ENCODE data around the gene CIDEA.

Gene CIDEA

GRCh38 chr18:12245793-12246135 lies 8.4 kb upstream of the CIDEA start:
- Histone ChIP-seq H3K9me2 (replicated peaks; ENCODE audit: insufficient read depth, low read length) (no peaks in the 10 kb centered on the region), H4K20me1 (ENCODE audit: insufficient read depth, low read length) (no peaks in the 10 kb centered on the region), H3K36me3 (replicated peaks; ENCODE audit: insufficient read depth, low read length) (no peaks in the 10 kb centered on the region), H3K4me1 (ENCODE audit: low read length) (no peaks in the 10 kb centered on the region), H3K4me3 (ENCODE audit: low read length) (no peak overlapping the region), H3F3A (ENCODE audit: insufficient read depth, low read length) (no peaks in the 10 kb centered on the region), H3K79me2 (ENCODE audit: low read length) (no peaks in the 10 kb centered on the region), H3K4me2 (ENCODE audit: low read depth, low read length) (no peak overlapping the region), H2AFZ (ENCODE audit: low read length) (no peak overlapping the region), H3K27me3 (replicated peaks; ENCODE audit: insufficient read depth, low read length) (no peaks in the 10 kb centered on the region), H3K9me3 (replicated peaks; ENCODE audit: insufficient read depth, low read length) (no peaks in the 10 kb centered on the region), H3K9ac (ENCODE audit: low read length) (no peak overlapping the region), H3K27ac (ENCODE audit: low read length) (no peak overlapping the region)
- TF ChIP-seq CTCF (IDR thresholded peaks at IDR 0.05; ENCODE audit: low read length) (no peak), EZH2 (optimal IDR thresholded peaks at IDR 0.05; ENCODE audit: low read depth, low read length) (no peak), EZH2phosphoT487 (IDR thresholded peaks at IDR 0.05; ENCODE audit: low read length) (no peak)
- no peak for DNase-seq

DNA sequence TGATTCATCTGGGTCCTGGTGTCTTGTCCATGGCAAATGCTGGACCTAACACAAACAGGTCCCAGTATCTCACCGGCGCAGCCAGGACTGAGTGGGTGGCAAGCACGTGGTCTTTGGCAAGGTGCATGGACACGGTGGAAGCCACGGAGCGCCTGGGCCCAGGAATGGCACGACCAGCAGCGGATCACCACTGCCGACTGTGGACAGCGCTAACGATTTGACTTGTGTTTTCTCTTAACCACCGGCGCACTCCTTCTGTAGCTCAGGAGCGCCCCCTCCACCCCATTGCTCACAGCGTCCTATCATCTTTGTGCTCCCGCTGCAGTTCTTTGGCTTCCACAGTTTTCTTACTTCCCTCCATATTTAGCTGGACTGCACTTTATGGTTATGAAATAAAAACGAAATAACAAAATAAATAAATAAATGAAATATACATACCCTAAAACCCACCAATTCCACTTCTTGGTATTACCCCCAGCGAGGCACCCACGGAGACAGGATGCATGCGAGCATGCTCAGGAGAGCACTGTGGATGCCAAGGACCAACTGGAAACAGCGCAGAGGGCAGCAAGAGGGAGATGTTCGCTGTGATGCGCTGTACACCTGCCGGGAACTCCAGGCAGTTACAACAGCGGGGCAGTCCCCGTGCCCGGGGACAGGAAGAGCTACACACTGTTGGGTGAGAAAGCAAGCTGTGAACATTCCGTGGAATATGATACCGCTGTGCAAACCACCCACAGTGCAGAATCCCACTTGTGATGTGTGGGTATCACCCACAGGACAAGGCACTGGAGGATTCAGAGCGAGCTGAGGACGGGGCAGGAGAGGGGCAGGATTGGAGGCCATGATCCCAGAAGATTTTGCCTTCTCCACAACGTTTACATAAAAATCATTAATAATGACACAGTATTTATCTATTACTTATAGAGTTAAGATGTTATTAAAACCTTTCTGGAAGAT lies 7.0 kb upstream of the CIDEA start:
- no peaks in the 10 kb centered on the region for H3K9me3 ChIP-seq (replicated peaks; ENCODE audit: insufficient read depth, low read length)
- no peaks in the 10 kb centered on the region for H3K4me1 ChIP-seq (ENCODE audit: low read length)
- peak overlapping the region; percentile 27; the same call in 1 of the 2 replicates for H3K4me2 ChIP-seq (ENCODE audit: low read depth, low read length)
- no peak overlapping the region for H3K4me3 ChIP-seq (ENCODE audit: low read length)
- H3K79me2 ChIP-seq (ENCODE audit: low read length) = no peaks in the 10 kb centered on the region
- DNase-seq = peak; percentile 23
- H3K9me2 ChIP-seq (replicated peaks; ENCODE audit: insufficient read depth, low read length) = no peaks in the 10 kb centered on the region
- no peaks in the 10 kb centered on the region for H4K20me1 ChIP-seq (ENCODE audit: insufficient read depth, low read length)
- H2AFZ ChIP-seq (ENCODE audit: low read length) = no peak overlapping the region
- no peaks in the 10 kb centered on the region for H3F3A ChIP-seq (ENCODE audit: insufficient read depth, low read length)
- H3K36me3 ChIP-seq (replicated peaks; ENCODE audit: insufficient read depth, low read length) = no peaks in the 10 kb centered on the region
- no peaks in the 10 kb centered on the region; the same call in 1 of the 2 replicates for H3K27me3 ChIP-seq (replicated peaks; ENCODE audit: insufficient read depth, low read length)
- no peak overlapping the region for H3K9ac ChIP-seq (ENCODE audit: low read length)
- TF ChIP-seq EZH2 (optimal IDR thresholded peaks at IDR 0.05; ENCODE audit: low read depth, low read length) (no peak), CTCF (IDR thresholded peaks at IDR 0.05; ENCODE audit: low read length) (peak; percentile 36), EZH2phosphoT487 (IDR thresholded peaks at IDR 0.05; ENCODE audit: low read length) (no peak)
- H3K27ac ChIP-seq (ENCODE audit: low read length) = no peak overlapping the region

GRCh38 chr18:12247946-12248345 lies 6.2 kb upstream of the CIDEA start:
- Histone ChIP-seq H4K20me1 (ENCODE audit: insufficient read depth, low read length) (no peaks in the 10 kb centered on the region), H3K27ac (ENCODE audit: low read length) (no peak overlapping the region), H3K79me2 (ENCODE audit: low read length) (no peaks in the 10 kb centered on the region), H3K27me3 (replicated peaks; ENCODE audit: insufficient read depth, low read length) (peaks cover 2% of the 10 kb centered on the region; the same call in 1 of the 2 replicates), H3K36me3 (replicated peaks; ENCODE audit: insufficient read depth, low read length) (no peaks in the 10 kb centered on the region), H3K9me3 (replicated peaks; ENCODE audit: insufficient read depth, low read length) (no peaks in the 10 kb centered on the region), H3F3A (ENCODE audit: insufficient read depth, low read length) (no peaks in the 10 kb centered on the region), H3K4me1 (ENCODE audit: low read length) (no peaks in the 10 kb centered on the region), H3K4me2 (ENCODE audit: low read depth, low read length) (no peak overlapping the region), H3K9ac (ENCODE audit: low read length) (no peak overlapping the region), H2AFZ (ENCODE audit: low read length) (no peak overlapping the region), H3K4me3 (ENCODE audit: low read length) (no peak overlapping the region), H3K9me2 (replicated peaks; ENCODE audit: insufficient read depth, low read length) (no peaks in the 10 kb centered on the region)
- DNase-seq = no peak
- no peak for TF ChIP-seq EZH2phosphoT487 (IDR thresholded peaks at IDR 0.05; ENCODE audit: low read length)
- TF ChIP-seq CTCF (IDR thresholded peaks at IDR 0.05; ENCODE audit: low read length) = no peak
- no peak for TF ChIP-seq EZH2 (optimal IDR thresholded peaks at IDR 0.05; ENCODE audit: low read depth, low read length)

Measured in MM.1S (cell line).